HEK293 (cell line): Measurements from ENCODE around the gene CLEC16A.
"Not testable (repeated sequence)": the region's sequence is repeated elsewhere in the genome, so short reads cannot be mapped to it uniquely, and the experiment has no call there.

Source experiments
- CTCF ChIA-PET: fragments of 350-600 bp; formaldehyde crosslinking; extraction: SDS; loops from one replicate; lab custom pipeline; 2021; ENCODE audit warnings: antibody characterized with exemption; lab: Yijun Ruan, JAX
- POLR2A ChIA-PET: fragments of 300-600 bp; formaldehyde crosslinking; extraction: SDS; loops from one replicate; lab custom pipeline; 2020; ENCODE audit warnings: antibody characterized with exemption, inconsistent platforms; lab: Yijun Ruan, JAX
- H3K27ac ChIP-seq: fragments of 200-500 bp; sonication (Bioruptor generic); 2 replicates; pipeline ENCODE4 v1.5.1; 2014; ENCODE audit warnings: low read depth, low read length, control low read depth, inconsistent platforms; ENCODE audit errors: extremely low read depth
- H3K36me3 ChIP-seq, 2 experiments: fragments of 200-500 bp in 1 of 2; sonication (Bioruptor generic) in 1 of 2; 1 replicate in 1 of 2; 2 replicates in 1 of 2; pipeline ENCODE4 v1.5.1; 2014 to 2017; ENCODE audit warnings: inconsistent platforms in 2 of 2, low read length in 2 of 2; ENCODE audit not compliant: control insufficient read depth in 2 of 2, insufficient read depth in 1 of 2
- H3K4me1 ChIP-seq: fragments of 200-500 bp; sonication (Bioruptor generic); 2 replicates; pipeline ENCODE4 v1.5.1; 2014; ENCODE audit warnings: mild to moderate bottlenecking, low read length, inconsistent platforms; ENCODE audit not compliant: control insufficient read depth, insufficient read depth
- H3K4me3 ChIP-seq: 2 replicates; pipeline ENCODE4 v1.5.1; 2011; ENCODE audit warnings: low read depth, mild to moderate bottlenecking, control low read depth, low read length, moderate library complexity
- H3K9me3 ChIP-seq: fragments of 200-500 bp; sonication (Bioruptor generic); 2 replicates; pipeline ENCODE4 v1.5.1; 2014; ENCODE audit warnings: low read depth, low read length, inconsistent platforms; ENCODE audit not compliant: control insufficient read depth, insufficient read depth
- BCL11B ChIP-seq: fragments of 450-650 bp; formaldehyde crosslinking; IDR thresholded peaks from 2 replicates; pipeline ENCODE4 v1.5.1; 2016; ENCODE audit warnings: low read depth, missing biosample characterization, missing genetic modification characterization
- BCL6B ChIP-seq: fragments of 450-650 bp; formaldehyde crosslinking; IDR thresholded peaks from 2 replicates; pipeline ENCODE4 v1.5.1; 2017; ENCODE audit warnings: missing biosample characterization, missing genetic modification characterization
- GLI2 ChIP-seq: fragments of 450-650 bp; formaldehyde crosslinking; IDR thresholded peaks from 2 replicates; pipeline ENCODE4; 2017; ENCODE audit warnings: missing biosample characterization, missing genetic modification characterization, low read depth, borderline replicate concordance
- KLF7 ChIP-seq: fragments of 450-650 bp; formaldehyde crosslinking; IDR thresholded peaks from 2 replicates; pipeline ENCODE4 v1.5.1; 2016; ENCODE audit warnings: missing biosample characterization, missing genetic modification characterization, borderline replicate concordance
- KLF9 ChIP-seq: fragments of 450-650 bp; formaldehyde crosslinking; IDR thresholded peaks from 2 replicates; pipeline ENCODE4 v1.5.1; 2016; ENCODE audit warnings: missing biosample characterization, missing genetic modification characterization, low read depth
- SCRT2 ChIP-seq: fragments of 450-650 bp; formaldehyde crosslinking; IDR thresholded peaks from 2 replicates; pipeline ENCODE4 v1.5.1; 2016; ENCODE audit warnings: missing biosample characterization, missing genetic modification characterization
- SP2 ChIP-seq: fragments of 450-650 bp; formaldehyde crosslinking; IDR thresholded peaks from 2 replicates; pipeline ENCODE4 v1.5.1; 2016; ENCODE audit warnings: missing biosample characterization, missing genetic modification characterization
- YY1 ChIP-seq: fragments of 450-650 bp; formaldehyde crosslinking; IDR thresholded peaks from 2 replicates; pipeline ENCODE4 v1.5.1; 2018; ENCODE audit warnings: missing biosample characterization, missing genetic modification characterization
- ZFP41 ChIP-seq: fragments of 450-650 bp; formaldehyde crosslinking; IDR thresholded peaks from 2 replicates; pipeline ENCODE4 v1.5.1; 2016; ENCODE audit warnings: missing biosample characterization, missing genetic modification characterization, borderline replicate concordance
- ZNF112 ChIP-seq: fragments of 450-650 bp; formaldehyde crosslinking; IDR thresholded peaks from 2 replicates; pipeline ENCODE4 v1.5.0; 2017; ENCODE audit warnings: missing biosample characterization, missing genetic modification characterization
- ZNF155 ChIP-seq: fragments of 450-650 bp; formaldehyde crosslinking; IDR thresholded peaks from 2 replicates; pipeline ENCODE4 v1.5.1; 2016; ENCODE audit warnings: missing biosample characterization, missing genetic modification characterization
- ZNF2 ChIP-seq: fragments of 450-650 bp; formaldehyde crosslinking; IDR thresholded peaks from 2 replicates; pipeline ENCODE4 v1.5.1; 2016; ENCODE audit warnings: missing biosample characterization, missing genetic modification characterization
- ZNF211 ChIP-seq: fragments of 450-650 bp; formaldehyde crosslinking; IDR thresholded peaks from 2 replicates; pipeline ENCODE4 v1.5.1; 2016; ENCODE audit warnings: low read depth, missing biosample characterization, missing genetic modification characterization
- ZNF324 ChIP-seq: fragments of 450-650 bp; formaldehyde crosslinking; IDR thresholded peaks from 2 replicates; pipeline ENCODE4 v1.5.1; 2016; ENCODE audit warnings: missing biosample characterization, missing genetic modification characterization
- ZNF416 ChIP-seq: fragments of 450-650 bp; formaldehyde crosslinking; IDR thresholded peaks from 2 replicates; pipeline ENCODE4 v1.5.1; 2016; ENCODE audit warnings: missing biosample characterization, missing genetic modification characterization
- ZNF473 ChIP-seq: fragments of 450-650 bp; formaldehyde crosslinking; IDR thresholded peaks from 2 replicates; pipeline ENCODE4 v1.5.1; 2017; ENCODE audit warnings: missing biosample characterization, missing genetic modification characterization
- ZNF660 ChIP-seq: fragments of 450-650 bp; IDR thresholded peaks from 2 replicates; pipeline ENCODE4 v1.5.1; 2018; ENCODE audit warnings: missing biosample characterization, mild to moderate bottlenecking, missing genetic modification characterization
- ZSCAN4 ChIP-seq: fragments of 450-650 bp; formaldehyde crosslinking; IDR thresholded peaks from 2 replicates; pipeline ENCODE4 v1.5.1; 2017; ENCODE audit warnings: missing biosample characterization, missing genetic modification characterization

Gene CLEC16A

GRCh38 chr16:11220507-11220906 lies 276.1 kb downstream of the CLEC16A start:
- H3K27ac ChIP-seq, H3K4me1 ChIP-seq, CTCF ChIA-PET, H3K9me3 ChIP-seq, H3K36me3 ChIP-seq, H3K4me3 ChIP-seq, POLR2A ChIA-PET: not testable (repeated sequence)

- H3K27ac ChIP-seq, result no peak overlapping the region
- TF ChIP-seq ZNF112 (no peak), SCRT2 (tag by site-specific recombination) (no peak), ZFP41 (tag by site-specific recombination) (no peak), YY1 (no peak), SP2 (tag by site-specific recombination) (no peak), BCL11B (tag by site-specific recombination) (no peak), ZNF324 (no peak), BCL6B (tag by site-specific recombination) (no peak), GLI2 (tag by site-specific recombination) (no peak), ZNF155 (tag by site-specific recombination) (no peak), KLF9 (tag by site-specific recombination) (no peak), ZNF416 (tag by site-specific recombination) (no peak), ZNF2 (no peak), ZNF473 (no peak), ZNF211 (tag by site-specific recombination) (no peak), ZNF660 (tag by site-specific recombination) (no peak)
- no peaks in the 10 kb centered on the region for H3K4me1 ChIP-seq
- H3K36me3 ChIP-seq, result no peaks in the 10 kb centered on the region
- POLR2A ChIA-PET, result no interaction called here
- no peaks in the 10 kb centered on the region for H3K9me3 ChIP-seq
- CTCF ChIA-PET, result no interaction called here
- H3K4me3 ChIP-seq, result no peak overlapping the region
Observed at GRCh38 chr16:11224096-11224893, 279.9 kb downstream of the CLEC16A start.

GRCh38 chr16:11224894-11225676 lies 280.7 kb downstream of the CLEC16A start:
- ChIA-PET CTCF (interaction anchor here (0.6 to 0.7 kb wide), 2 partner anchors 147 to 181 kb away, joined by 3 to 4 read pairs; no protein-coding TSS in a partner anchor), POLR2A (no interaction called here)
- TF ChIP-seq KLF7 (tag by site-specific recombination), result no peak
- 0 out of 2 replicates have a peak, but pooled peaks have one; percentile 61 for TF ChIP-seq ZSCAN4 (tag by site-specific recombination)
- Histone ChIP-seq H3K27ac (no peak overlapping the region), H3K4me1 (no peaks in the 10 kb centered on the region), H3K9me3 (no peaks in the 10 kb centered on the region), H3K4me3 (no peak overlapping the region), H3K36me3 (no peaks in the 10 kb centered on the region)
